Measurements from ENCODE around the gene PLET1. TPM values are rescaled to one million over a fixed set of nuclear protein-coding genes. Genes with fewer than 3 reads are reported as not detected.
"Not testable (repeated sequence)": the region's sequence is repeated elsewhere in the genome, so short reads cannot be mapped to it uniquely, and the experiment has no call there.

PLET1 gene
- total RNA-seq, 1 experiment from 2014 or later: not detected

DNA sequence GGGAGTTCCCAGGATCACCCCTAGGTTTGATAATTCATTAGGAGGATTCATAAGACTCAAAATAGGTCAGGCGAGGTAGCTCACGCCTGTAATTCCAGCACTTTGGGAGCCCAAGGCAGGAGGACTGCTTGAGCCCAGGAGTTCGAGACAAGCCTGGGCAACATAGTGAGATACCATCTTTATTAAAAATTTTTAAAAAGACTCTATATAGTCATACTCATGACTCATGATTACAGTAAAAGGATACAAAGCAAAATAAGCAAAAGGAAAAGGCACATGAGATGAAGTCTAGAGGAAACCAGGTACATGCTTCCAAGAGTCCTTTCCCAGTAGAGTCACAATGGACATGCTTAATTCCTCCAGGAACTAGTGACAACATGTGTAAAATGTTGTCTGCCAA lies 48.4 kb downstream of the PLET1 start:
- no peak for DNase-seq (ENCODE audit: low read depth)

DNA sequence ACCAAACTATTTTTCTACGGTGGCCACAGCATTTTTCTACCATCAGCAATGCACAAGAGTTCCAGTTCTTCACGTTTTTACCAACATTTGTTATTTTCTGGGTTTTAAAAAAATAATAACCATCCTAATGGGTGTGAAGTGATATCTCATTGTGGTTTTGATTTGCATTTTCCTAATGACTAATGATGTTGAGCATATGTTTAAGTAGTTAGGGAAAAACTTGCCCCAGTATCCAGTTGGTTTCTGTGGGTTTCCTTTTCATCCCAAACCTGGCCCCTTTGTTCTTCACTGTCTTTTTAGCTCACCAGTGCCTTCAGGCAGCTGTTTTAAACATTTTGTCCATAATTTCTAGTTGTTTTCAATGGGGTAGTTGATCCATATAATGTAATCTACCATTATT lies 49.1 kb downstream of the PLET1 start:
- no peak for DNase-seq (ENCODE audit: low read depth)

DNA sequence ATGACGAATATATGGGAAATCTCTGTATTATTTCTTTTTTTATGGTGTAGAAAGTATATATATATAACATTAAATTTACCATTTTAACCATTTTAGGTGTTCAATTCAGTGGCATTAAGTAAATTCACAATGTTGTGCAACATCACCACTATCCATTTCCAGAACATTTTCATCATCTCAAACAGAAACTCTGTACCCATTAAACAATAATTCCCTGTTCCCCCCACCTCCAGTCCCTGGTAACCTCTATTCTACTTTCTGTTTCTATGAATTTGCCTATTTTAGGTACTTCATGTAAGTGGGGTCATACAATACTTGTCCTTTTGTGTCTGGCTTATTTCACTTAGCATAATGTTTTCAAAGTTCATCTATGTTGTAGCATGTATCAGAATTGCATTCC lies 49.8 kb downstream of the PLET1 start:
- DNase-seq (ENCODE audit: low read depth): no peak

DNA sequence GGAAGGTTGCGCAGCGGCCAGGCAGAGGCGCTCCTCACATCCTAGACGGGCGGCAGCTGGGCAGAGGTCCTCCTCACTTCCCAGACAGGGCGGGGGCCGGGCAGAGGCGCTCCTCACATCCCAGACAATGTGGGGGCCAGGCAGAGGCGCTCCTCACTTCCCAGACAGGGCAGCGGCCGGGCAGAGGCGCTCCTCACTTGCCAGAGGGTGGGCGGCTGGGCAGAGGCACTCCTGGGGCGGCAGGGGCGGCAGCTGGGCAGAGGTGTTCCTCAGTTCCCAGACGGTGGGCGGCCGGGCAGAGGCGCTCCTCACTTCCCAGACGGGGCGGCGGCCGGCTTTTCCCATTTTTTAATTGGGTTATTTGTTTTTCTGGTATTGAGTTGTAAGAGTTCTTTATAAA lies 54.6 kb downstream of the PLET1 start:
- DNase-seq (ENCODE audit: low read depth): no peak

DNA sequence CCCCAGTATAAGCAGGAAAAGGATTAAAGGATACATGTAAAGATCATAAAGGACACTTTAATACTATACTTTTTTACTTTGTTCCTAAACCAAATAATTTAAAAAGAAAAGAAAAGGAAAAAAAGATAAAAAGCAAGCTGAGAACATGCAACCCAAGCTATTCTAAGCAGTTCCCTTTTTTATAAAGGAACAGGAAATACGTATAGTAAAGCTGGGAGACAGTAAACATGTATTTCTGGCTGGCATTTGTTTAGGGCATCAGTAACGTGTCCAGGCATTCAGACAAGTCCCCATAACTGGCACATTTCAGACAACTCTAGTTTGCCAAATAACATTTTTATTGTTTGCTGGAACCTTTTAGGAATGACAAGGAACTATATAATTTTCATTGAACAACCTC lies 60.4 kb downstream of the PLET1 start:
- no peak for DNase-seq (ENCODE audit: low read depth)

DNA sequence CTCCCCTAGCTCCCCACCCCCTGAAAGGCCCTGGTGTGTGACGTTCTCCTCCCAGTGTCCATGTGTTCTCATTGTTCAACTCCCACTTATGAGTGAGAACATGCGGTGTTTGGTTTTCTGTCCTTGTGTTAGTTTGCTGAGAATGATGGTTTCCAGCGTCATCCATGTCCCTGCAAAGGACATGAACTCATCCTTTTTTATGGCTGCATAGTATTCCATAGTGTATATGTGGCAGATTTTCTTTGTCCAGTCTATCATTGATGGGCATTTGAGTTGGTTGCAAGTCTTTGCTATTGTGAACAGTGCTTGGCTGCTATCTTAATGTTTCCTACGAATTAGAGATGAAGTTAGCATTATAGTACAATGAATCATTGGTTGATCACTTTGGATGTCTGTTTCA lies 61.6 kb downstream of the PLET1 start:
- not testable (repeated sequence) for DNase-seq (ENCODE audit: low read depth)

Other genes starting within 250 kb of the PLET1 start
- 55.1 and 72.1 TPM in 2 replicates for gene DLAT, start 235.5 kb downstream of the PLET1 start, total RNA-seq (2014; rRNA removed; shearing (Covaris generic))
- 5.9 and 6.4 TPM in 2 replicates for gene PIH1D2, start 186.8 kb downstream of the PLET1 start, total RNA-seq (2014; rRNA removed; shearing (Covaris generic))
- gene NKAPD1, start 186.6 kb downstream of the PLET1 start, total RNA-seq (2014; rRNA removed; shearing (Covaris generic)): 20.9 and 22.5 TPM in 2 replicates
- 116 and 120 TPM in 2 replicates for gene TIMM8B, start 174.1 kb downstream of the PLET1 start, total RNA-seq (2014; rRNA removed; shearing (Covaris generic))
- gene SDHD, start 174.0 kb downstream of the PLET1 start, total RNA-seq (2014; rRNA removed; shearing (Covaris generic)): 275 and 281 TPM in 2 replicates
- not detected in 2 replicates for gene IL18, start 96.8 kb downstream of the PLET1 start, total RNA-seq (2014; rRNA removed; shearing (Covaris generic))
- gene TEX12, start 93.5 kb downstream of the PLET1 start, total RNA-seq (2014; rRNA removed; shearing (Covaris generic)): 0.29 and 0.48 TPM in 2 replicates
- 0.10 and 0.24 TPM in 2 replicates for gene BCO2, start 85.3 kb downstream of the PLET1 start, total RNA-seq (2014; rRNA removed; shearing (Covaris generic))
- gene PTS, start 34.4 kb downstream of the PLET1 start, total RNA-seq (2014; rRNA removed; shearing (Covaris generic)): 78.1 and 80.6 TPM in 2 replicates

All from RPMI7951 (cell line).